ENCODE results near the gene EPHA1.
A peak's percentile ranks its signal among the peaks of the same experiment; 100 is the strongest.

EPHA1 gene

DNA sequence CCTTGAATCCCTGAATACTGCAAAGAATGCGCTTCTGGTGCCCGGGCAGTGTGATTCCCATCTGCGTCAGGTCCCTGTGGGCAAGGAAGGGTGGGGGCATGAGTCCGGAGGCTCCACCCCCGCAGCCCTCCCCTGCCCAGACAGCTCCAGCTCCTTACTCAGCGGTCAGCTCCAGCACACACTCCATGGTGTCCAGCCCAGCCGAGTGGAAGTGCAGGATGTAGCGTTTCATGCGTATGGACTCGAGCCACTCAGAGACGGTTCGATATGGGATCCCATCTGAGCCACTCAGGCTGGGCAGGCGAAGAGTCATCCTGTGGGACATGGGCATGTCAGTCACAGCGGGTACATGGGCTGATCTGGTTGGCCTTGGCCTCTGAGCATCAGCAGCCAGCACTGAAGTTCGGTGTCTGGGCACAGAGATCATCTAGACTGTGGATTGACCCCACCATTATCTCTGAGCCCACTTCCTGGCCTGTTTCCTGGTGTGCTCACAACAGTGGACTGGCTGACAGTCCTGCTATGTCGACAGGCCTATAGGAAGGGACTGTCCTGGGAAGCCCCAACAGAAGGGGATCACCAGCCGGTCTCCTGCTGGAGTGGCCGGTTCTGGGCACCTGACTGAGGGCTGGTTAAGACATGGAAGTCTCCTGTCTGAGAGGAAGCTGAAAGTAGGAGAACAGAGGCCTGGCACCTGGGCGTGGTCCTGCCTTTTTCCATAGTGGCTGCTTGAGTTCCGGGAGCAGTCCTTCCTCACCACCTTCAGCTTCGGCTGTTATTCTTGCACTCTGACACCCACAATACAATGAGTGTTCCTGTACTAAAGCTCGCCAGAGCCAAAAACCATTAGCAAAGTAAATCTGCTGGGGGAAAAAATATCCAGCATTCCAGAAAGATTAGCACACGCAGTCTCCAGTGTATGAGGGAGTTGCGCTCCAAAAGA, 16.9 kb downstream of the EPHA1 start:
- TF ChIP-seq, protein P1, sequence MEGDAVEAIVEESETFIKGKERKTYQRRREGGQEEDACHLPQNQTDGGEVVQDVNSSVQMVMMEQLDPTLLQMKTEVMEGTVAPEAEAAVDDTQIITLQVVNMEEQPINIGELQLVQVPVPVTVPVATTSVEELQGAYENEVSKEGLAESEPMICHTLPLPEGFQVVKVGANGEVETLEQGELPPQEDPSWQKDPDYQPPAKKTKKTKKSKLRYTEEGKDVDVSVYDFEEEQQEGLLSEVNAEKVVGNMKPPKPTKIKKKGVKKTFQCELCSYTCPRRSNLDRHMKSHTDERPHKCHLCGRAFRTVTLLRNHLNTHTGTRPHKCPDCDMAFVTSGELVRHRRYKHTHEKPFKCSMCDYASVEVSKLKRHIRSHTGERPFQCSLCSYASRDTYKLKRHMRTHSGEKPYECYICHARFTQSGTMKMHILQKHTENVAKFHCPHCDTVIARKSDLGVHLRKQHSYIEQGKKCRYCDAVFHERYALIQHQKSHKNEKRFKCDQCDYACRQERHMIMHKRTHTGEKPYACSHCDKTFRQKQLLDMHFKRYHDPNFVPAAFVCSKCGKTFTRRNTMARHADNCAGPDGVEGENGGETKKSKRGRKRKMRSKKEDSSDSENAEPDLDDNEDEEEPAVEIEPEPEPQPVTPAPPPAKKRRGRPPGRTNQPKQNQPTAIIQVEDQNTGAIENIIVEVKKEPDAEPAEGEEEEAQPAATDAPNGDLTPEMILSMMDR (IDR thresholded peaks at IDR 0.05; ENCODE audit: low read length, missing control alignments) = no peak
- DNase-seq (ENCODE audit: low read depth) = peak; percentile 87
- no peak overlapping the region for H3K4me3 ChIP-seq (replicated peaks; ENCODE audit: low read depth, low read length)

GRCh38 chr7:143390773-143391317, 17.8 kb downstream of the EPHA1 start:
- TF ChIP-seq, protein P1 (IDR thresholded peaks at IDR 0.05; ENCODE audit: low read length, missing control alignments) = no peak

GRCh38 chr7:143390104-143390772, 18.4 kb downstream of the EPHA1 start:
- no peak overlapping the region for H3K4me3 ChIP-seq (replicated peaks; ENCODE audit: low read depth, low read length)
- TF ChIP-seq, protein P1 (IDR thresholded peaks at IDR 0.05; ENCODE audit: low read length, missing control alignments) = no peak
- DNase-seq (ENCODE audit: low read depth) = no peak

More at GRCh38 chr7:143390773-143391317, 17.8 kb downstream of the EPHA1 start:
- H3K4me3 ChIP-seq (replicated peaks; ENCODE audit: low read depth, low read length) = no peak overlapping the region
- no peak for DNase-seq (ENCODE audit: low read depth)

- no peak for DNase-seq (ENCODE audit: low read depth)
- TF ChIP-seq, protein P1 (IDR thresholded peaks at IDR 0.05; ENCODE audit: low read length, missing control alignments) = no peak
Measured at GRCh38 chr7:143389316-143390103, 19.1 kb downstream of the EPHA1 start.

DNA sequence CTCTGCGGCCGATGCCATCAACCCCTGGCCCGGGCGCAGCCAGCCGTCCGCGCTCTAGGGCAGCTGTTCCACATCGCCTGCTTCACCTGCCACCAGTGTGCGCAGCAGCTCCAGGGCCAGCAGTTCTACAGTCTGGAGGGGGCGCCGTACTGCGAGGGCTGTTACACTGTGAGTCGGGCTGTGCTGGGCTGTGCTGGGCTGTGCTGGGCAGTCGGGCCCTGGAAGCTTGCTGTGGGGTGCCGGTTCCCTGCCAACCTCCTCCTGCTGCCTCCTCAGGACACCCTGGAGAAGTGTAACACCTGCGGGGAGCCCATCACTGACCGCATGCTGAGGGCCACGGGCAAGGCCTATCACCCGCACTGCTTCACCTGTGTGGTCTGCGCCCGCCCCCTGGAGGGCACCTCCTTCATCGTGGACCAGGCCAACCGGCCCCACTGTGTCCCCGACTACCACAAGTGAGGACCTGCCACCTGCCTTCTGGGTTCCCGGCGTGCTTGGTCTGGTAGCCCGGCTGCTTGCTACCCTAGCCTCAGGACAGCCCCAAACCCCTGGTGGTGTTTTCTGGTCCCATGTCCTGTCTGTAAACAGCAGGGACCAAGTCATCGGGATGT, 20.1 kb downstream of the EPHA1 start:
- DNase-seq (ENCODE audit: low read depth) = no peak
- no peak overlapping the region for H3K4me3 ChIP-seq (replicated peaks; ENCODE audit: low read depth, low read length)
- TF ChIP-seq, protein P1 (IDR thresholded peaks at IDR 0.05; ENCODE audit: low read length, missing control alignments) = no peak

More at GRCh38 chr7:143389316-143390103, 19.1 kb downstream of the EPHA1 start:
- H3K4me3 ChIP-seq (replicated peaks; ENCODE audit: low read depth, low read length) = no peak overlapping the region

- no peak overlapping the region for H3K4me3 ChIP-seq (replicated peaks; ENCODE audit: low read depth, low read length)
- DNase-seq (ENCODE audit: low read depth) = no peak
- TF ChIP-seq, protein P1 (IDR thresholded peaks at IDR 0.05; ENCODE audit: low read length, missing control alignments) = no peak
Measured at GRCh38 chr7:143388051-143388450, 20.6 kb downstream of the EPHA1 start.

Measured in fibroblast of pulmonary artery (primary cell).